Endodermal cell (in vitro differentiated cells): ENCODE results near the gene EML5. TPM values are rescaled to one million over a fixed set of nuclear protein-coding genes. Genes with fewer than 3 reads are reported as not detected.

Source experiments
- DNase-seq: peaks from one replicate; pipeline ENCODE4 v3.0.0-alpha.2; 2017
- H3K27ac ChIP-seq: 2 replicates; pipeline ENCODE4 v1.5.1; 2013; ENCODE audit warnings: mild to moderate bottlenecking, low read depth, low read length, moderate library complexity
- H3K27me3 ChIP-seq: 2 replicates; pipeline ENCODE4 v1.6.1; 2013; ENCODE audit warnings: mild to moderate bottlenecking, low read length, moderate library complexity; ENCODE audit not compliant: insufficient read depth, control insufficient read depth, poor library complexity, severe bottlenecking
- H3K36me3 ChIP-seq: 2 replicates; pipeline ENCODE4 v1.7.0; 2013; ENCODE audit warnings: mild to moderate bottlenecking, low read length, moderate library complexity; ENCODE audit not compliant: control insufficient read depth, insufficient read depth
- H3K4me1 ChIP-seq: one replicate; pipeline ENCODE4 v1.7.0; 2013; ENCODE audit warnings: low read length; ENCODE audit not compliant: control insufficient read depth, insufficient read depth
- H3K4me3 ChIP-seq: 2 replicates; pipeline ENCODE4 v1.5.1; 2013; ENCODE audit warnings: mild to moderate bottlenecking, low read length, moderate library complexity
- H3K9ac ChIP-seq: 2 replicates; pipeline ENCODE4 v1.6.1; 2013; ENCODE audit warnings: mild to moderate bottlenecking, low read length, moderate library complexity; ENCODE audit not compliant: poor library complexity, severe bottlenecking; ENCODE audit errors: extremely low read depth
- H3K9me3 ChIP-seq: 2 replicates; pipeline ENCODE4 v1.6.1; 2013; ENCODE audit warnings: mild to moderate bottlenecking, low read length, moderate library complexity; ENCODE audit not compliant: control insufficient read depth
- H3K27ac Mint-ChIP-seq: 2 replicates; pipeline ENCODE4 v1.8.0; 2020; ENCODE audit warnings: mixed read lengths
- H3K27me3 Mint-ChIP-seq: 2 replicates; pipeline ENCODE4 v1.8.0; 2021; ENCODE audit warnings: mild to moderate bottlenecking, mixed read lengths; ENCODE audit not compliant: insufficient read depth
- H3K36me3 Mint-ChIP-seq: 2 replicates; pipeline ENCODE4 v1.8.0; 2020; ENCODE audit warnings: low read depth, mixed read lengths
- H3K4me1 Mint-ChIP-seq: 2 replicates; pipeline ENCODE4 v1.8.0; 2020; ENCODE audit warnings: mixed read lengths
- H3K4me3 Mint-ChIP-seq: 2 replicates; pipeline ENCODE4 v1.8.0; 2020; ENCODE audit warnings: mild to moderate bottlenecking, moderate library complexity, mixed read lengths
- H3K9me3 Mint-ChIP-seq: 2 replicates; pipeline ENCODE4 v1.8.0; 2020; ENCODE audit warnings: mild to moderate bottlenecking, mixed read lengths
- CTCF ChIP-seq: fragments of 200-600 bp; sonication (generic); conservative IDR thresholded peaks from 2 replicates; pipeline ENCODE4 v1.5.0; 2021; ENCODE audit warnings: antibody characterized with exemption, mild to moderate bottlenecking
- WGBS, 2 experiments: methylation state at CpG; one replicate each; pipeline versions ENCODE4 v1.1.5 to v1.1.7; 2013; ENCODE audit warnings: missing lambda C conversion rate in 2 of 2, mixed read lengths in 1 of 2; ENCODE audit not compliant: insufficient coverage in 1 of 2, insufficient read length in 1 of 2; 5-methylcytosine and 5-hydroxymethylcytosine counted together
- total RNA-seq, 2 donors: library from RNA; stranded (reverse); fragmentation: NEBNext Ultra II Directional in 1 of 2; extraction: Animal tissue kit (Norgen Biotek cat#: 25700) in 1 of 2; gene quantifications; 2 replicates in 1 of 2; 3 replicates in 1 of 2; pipeline ENCODE4 v1.2.1, GENCODE V29; 2021

The EML5 gene
- total RNA-seq, 2 donors from 2014 or later: 1.7 to 2.3 TPM

GRCh38 chr14:88682495-88683114 lies 110.1 kb downstream of the EML5 start:
- WGBS, 2 experiments: 39% methylated on average over 5 of the region's 5 CpGs; no CpG with 5 or more reads in 1 of the 2 experiments
- TF ChIP-seq CTCF: no peak
- H3K4me1 Mint-ChIP-seq: peaks cover 25% of the 10 kb centered on the region
- Histone ChIP-seq H3K27me3 (no peaks in the 10 kb centered on the region), H3K36me3 (no peaks in the 10 kb centered on the region), H3K27ac (peak overlapping the region; percentile 34), H3K4me1 (peaks cover 14% of the 10 kb centered on the region), H3K4me3 (peak overlapping the region; percentile 68), H3K9me3 (peaks cover 8% of the 10 kb centered on the region), H3K9ac (peak overlapping the region; percentile 54)
- peak; percentile 91 for DNase-seq
- H3K4me3 Mint-ChIP-seq: peak overlapping the region; percentile 35
- H3K27me3 Mint-ChIP-seq: no peaks in the 10 kb centered on the region
- no peaks in the 10 kb centered on the region for H3K36me3 Mint-ChIP-seq
- peak overlapping the region; percentile 96 for H3K27ac Mint-ChIP-seq
- peaks cover 2% of the 10 kb centered on the region for H3K9me3 Mint-ChIP-seq

GRCh38 chr14:88681755-88682494 lies 110.8 kb downstream of the EML5 start:
- peak overlapping the region; percentile 68 for H3K4me3 ChIP-seq
- H3K9ac ChIP-seq: peak overlapping the region; percentile 54
- peaks cover 2% of the 10 kb centered on the region for H3K9me3 Mint-ChIP-seq
- H3K9me3 ChIP-seq: peaks cover 8% of the 10 kb centered on the region
- H3K27ac ChIP-seq: peak overlapping the region; percentile 34
- peaks cover 14% of the 10 kb centered on the region for H3K4me1 ChIP-seq
- DNase-seq: no peak
- H3K27ac Mint-ChIP-seq: peak overlapping the region; percentile 96
- no peaks in the 10 kb centered on the region for H3K36me3 Mint-ChIP-seq
- H3K27me3 Mint-ChIP-seq: no peaks in the 10 kb centered on the region
- peak overlapping the region; percentile 35 for H3K4me3 Mint-ChIP-seq
- TF ChIP-seq CTCF: no peak
- no peaks in the 10 kb centered on the region for H3K36me3 ChIP-seq
- peaks cover 25% of the 10 kb centered on the region for H3K4me1 Mint-ChIP-seq
- H3K27me3 ChIP-seq: no peaks in the 10 kb centered on the region
- 68% methylated on average over 3 of the region's 5 CpGs; no CpG with 5 or more reads in 1 of the 2 experiments for WGBS, 2 experiments

GRCh38 chr14:88669346-88669745 lies 123.4 kb downstream of the EML5 start:
- Histone ChIP-seq H3K27me3 (no peaks in the 10 kb centered on the region), H3K27ac (no peak overlapping the region), H3K4me3 (no peak overlapping the region), H3K4me1 (peaks cover 4% of the 10 kb centered on the region), H3K9me3 (peaks cover 8% of the 10 kb centered on the region), H3K9ac (no peak overlapping the region), H3K36me3 (no peaks in the 10 kb centered on the region)
- Mint-ChIP-seq H3K4me1 (peaks cover 4% of the 10 kb centered on the region), H3K27me3 (peaks cover 2% of the 10 kb centered on the region), H3K27ac (no peak overlapping the region), H3K36me3 (peaks cover 4% of the 10 kb centered on the region), H3K9me3 (peaks cover 15% of the 10 kb centered on the region), H3K4me3 (no peak overlapping the region)
- DNase-seq: peak; percentile 53
- TF ChIP-seq CTCF: no peak
- WGBS, 2 experiments: 88 to 91% methylated on average over 4 of the region's 4 CpGs
